ENCODE data around the gene EFHD2.
"Not testable (repeated sequence)": the region's sequence is repeated elsewhere in the genome, so short reads cannot be mapped to it uniquely, and the experiment has no call there.

EFHD2 gene

GRCh38 chr1:15431571-15431948 is 21.9 kb downstream of the EFHD2 start:
- DNase-seq, result no peak

- no peak for DNase-seq
These were observed 22.6 kb downstream of the EFHD2 start for GRCh38 chr1:15432324-15432723.

- DNase-seq, result no peak
These were observed 23.8 kb downstream of the EFHD2 start for GRCh38 chr1:15433471-15433870.

- not testable (repeated sequence) for DNase-seq
These were observed 25.1 kb downstream of the EFHD2 start for GRCh38 chr1:15434739-15435138.

- no peak for DNase-seq
These were observed 25.8 kb downstream of the EFHD2 start for GRCh38 chr1:15435239-15436077.

GRCh38 chr1:15436881-15437442 is 27.3 kb downstream of the EFHD2 start:
- no peak for DNase-seq

- DNase-seq, result no peak
These were observed 29.6 kb downstream of the EFHD2 start for GRCh38 chr1:15439325-15439724.

GRCh38 chr1:15440357-15440756 is 30.7 kb downstream of the EFHD2 start:
- DNase-seq, result no peak

GRCh38 chr1:15441247-15441646 is 31.6 kb downstream of the EFHD2 start:
- DNase-seq, result no peak

GRCh38 chr1:15442119-15442518 is 32.4 kb downstream of the EFHD2 start:
- DNase-seq, result no peak

- DNase-seq, result no peak
These were observed 33.1 kb downstream of the EFHD2 start for GRCh38 chr1:15442759-15443158.

GRCh38 chr1:15443281-15443680 is 33.6 kb downstream of the EFHD2 start:
- DNase-seq, result no peak

GRCh38 chr1:15444468-15445389 is 35.0 kb downstream of the EFHD2 start:
- DNase-seq, result no peak

GRCh38 chr1:15445390-15446122 is 35.9 kb downstream of the EFHD2 start:
- no peak for DNase-seq

- no peak for DNase-seq
These were observed 36.5 kb downstream of the EFHD2 start for GRCh38 chr1:15446212-15446611.

GRCh38 chr1:15448877-15449462 is 39.3 kb downstream of the EFHD2 start:
- DNase-seq, result no peak

GRCh38 chr1:15449567-15449966 is 39.9 kb downstream of the EFHD2 start:
- no peak for DNase-seq

GRCh38 chr1:15451014-15451722 is 41.5 kb downstream of the EFHD2 start:
- DNase-seq, result no peak

GRCh38 chr1:15452216-15452615 is 42.5 kb downstream of the EFHD2 start:
- no peak for DNase-seq

GRCh38 chr1:15452866-15453571 is 43.3 kb downstream of the EFHD2 start:
- DNase-seq, result no peak

GRCh38 chr1:15453734-15454133 is 44.0 kb downstream of the EFHD2 start:
- no peak for DNase-seq

Measured in activated effector memory CD4-positive, alpha-beta T cell treated with Interleukin-2 at 50 U/mL for 16 hours (primary cell).